Thyroid gland (tissue), 4 donors: ENCODE results near the gene PC.

Source experiments
- CTCF ChIP-seq, 6 experiments: fragments of 200-600 bp in 3 of 6; fragments of 450-650 bp in 3 of 6; sonication (generic) in 3 of 6; IDR thresholded peaks; one replicate each; pipeline ENCODE4 v1.5.1; 2016 to 2019; ENCODE audit warnings: antibody characterized with exemption in 6 of 6, mild to moderate bottlenecking in 2 of 6, inconsistent platforms in 1 of 6, moderate library complexity in 1 of 6
- POLR2A ChIP-seq, 2 donors: fragments of 450-650 bp; IDR thresholded peaks; one replicate each; pipeline ENCODE4 v1.6.1; 2017; ENCODE audit warnings: antibody characterized with exemption in 2 of 2, mild to moderate bottlenecking in 2 of 2, moderate library complexity in 1 of 2

GRCh38 chr11:66915866-66916265, 42.3 kb downstream of the PC start:
- no peak for TF ChIP-seq CTCF (IDR thresholded peaks at IDR 0.05)
- no peak for TF ChIP-seq POLR2A (IDR thresholded peaks at IDR 0.05)
